SU-DHL-6 (cell line): Measurements from ENCODE around the gene AQP6.

ENCODE experiments used
- H2AFZ ChIP-seq: fragments of 200-600 bp; sonication (generic); 2 replicates; pipeline ENCODE4 v1.6.1; 2014; ENCODE audit warnings: low read depth, mild to moderate bottlenecking, moderate library complexity, mixed read lengths, antibody characterized with exemption, low read length; ENCODE audit not compliant: severe bottlenecking
- H3F3A ChIP-seq: fragments of 200-600 bp; shearing (Covaris generic); 2 replicates; pipeline ENCODE4 v1.6.0; 2016; ENCODE audit warnings: antibody characterized with exemption, mild to moderate bottlenecking; ENCODE audit not compliant: insufficient read depth
- H3K27ac ChIP-seq: fragments of 200-600 bp; sonication (generic); 2 replicates; pipeline ENCODE4 v1.5.1; 2016; ENCODE audit warnings: low read depth, mild to moderate bottlenecking, low read length, moderate library complexity, mixed read lengths
- H3K27me3 ChIP-seq: fragments of 200-600 bp; sonication (generic), shearing (Covaris generic); 2 replicates; pipeline ENCODE4 v1.6.0; 2014; ENCODE audit warnings: mild to moderate bottlenecking, low read length
- H3K36me3 ChIP-seq: fragments of 200-600 bp; sonication (generic); 2 replicates; pipeline ENCODE4 v1.6.1; 2014; ENCODE audit warnings: mild to moderate bottlenecking, low read length, mixed read lengths
- H3K4me2 ChIP-seq: fragments of 300-600, 200-600 bp; shearing (Covaris generic), sonication (generic); 2 replicates; pipeline ENCODE4 v1.6.0; 2014; ENCODE audit warnings: low read length, low read depth, mild to moderate bottlenecking; ENCODE audit not compliant: poor library complexity, severe bottlenecking
- H3K4me3 ChIP-seq: fragments of 200-600 bp; sonication (generic); 2 replicates; pipeline ENCODE4 v1.5.1; 2014; ENCODE audit warnings: antibody characterized with exemption, low read length, mild to moderate bottlenecking, mixed read lengths; ENCODE audit not compliant: insufficient read depth, poor library complexity, severe bottlenecking
- H3K79me2 ChIP-seq: fragments of 200-600 bp; sonication (generic); 2 replicates; pipeline ENCODE4 v1.6.1; 2014; ENCODE audit warnings: mild to moderate bottlenecking, low read length, moderate library complexity; ENCODE audit not compliant: insufficient read depth
- H3K9ac ChIP-seq: fragments of 200-600 bp; sonication (generic); 2 replicates; pipeline ENCODE4 v1.7.0; 2014; ENCODE audit warnings: mild to moderate bottlenecking, low read length
- H3K9me2 ChIP-seq: fragments of 200-600 bp; sonication (generic); replicated peaks from 2 replicates; pipeline ENCODE4 v1.6.1; 2014; ENCODE audit warnings: low read length; ENCODE audit not compliant: insufficient read depth
- H3K9me3 ChIP-seq: fragments of 200-600 bp; sonication (generic); 2 replicates; pipeline ENCODE4 v1.6.1; 2014; ENCODE audit warnings: low read length, mixed read lengths; ENCODE audit not compliant: insufficient read depth
- H4K20me1 ChIP-seq: fragments of 200-600 bp; sonication (generic); 2 replicates; pipeline ENCODE4 v1.6.1; 2014; ENCODE audit warnings: low read depth, mild to moderate bottlenecking, antibody characterized with exemption, low read length, moderate library complexity, mixed read lengths
- CTCF ChIP-seq: fragments of 200-600 bp; sonication (generic); IDR thresholded peaks from one replicate; pipeline ENCODE4 v1.5.1; 2017; ENCODE audit warnings: antibody characterized with exemption, mild to moderate bottlenecking, low read length, moderate library complexity; ENCODE audit not compliant: insufficient read depth, poor library complexity, severe bottlenecking
- EZH2phosphoT487 ChIP-seq: fragments of 200-600 bp; sonication (generic), shearing (Covaris generic); conservative IDR thresholded peaks from 2 replicates; pipeline ENCODE4 v1.6.1; 2018; ENCODE audit warnings: mild to moderate bottlenecking, antibody characterized with exemption, low read length, moderate library complexity, mixed read lengths

Gene AQP6

GRCh38 chr12:50006280-50006679, 33.5 kb downstream of the AQP6 start:
- no peak overlapping the region for H3K9ac ChIP-seq
- H4K20me1 ChIP-seq: no peaks in the 10 kb centered on the region
- no peak overlapping the region for H2AFZ ChIP-seq
- no peak overlapping the region for H3K4me3 ChIP-seq
- no peaks in the 10 kb centered on the region for H3K27me3 ChIP-seq
- no peaks in the 10 kb centered on the region for H3K9me3 ChIP-seq
- no peaks in the 10 kb centered on the region for H3K9me2 ChIP-seq
- no peak overlapping the region for H3K4me2 ChIP-seq
- H3K36me3 ChIP-seq: peaks cover 53% of the 10 kb centered on the region; the same call in 1 of the 2 replicates
- H3K79me2 ChIP-seq: peaks cover 25% of the 10 kb centered on the region
- no peak overlapping the region for H3K27ac ChIP-seq
- no peak for TF ChIP-seq CTCF
- TF ChIP-seq EZH2phosphoT487: no peak
- H3F3A ChIP-seq: no peaks in the 10 kb centered on the region

GRCh38 chr12:50006754-50007442, 34.2 kb downstream of the AQP6 start:
- no peak overlapping the region for H3K9ac ChIP-seq
- H4K20me1 ChIP-seq: no peaks in the 10 kb centered on the region
- H3K27me3 ChIP-seq: no peaks in the 10 kb centered on the region
- H3K79me2 ChIP-seq: peaks cover 25% of the 10 kb centered on the region
- no peak overlapping the region for H3K27ac ChIP-seq
- no peaks in the 10 kb centered on the region for H3K9me2 ChIP-seq
- H3K4me2 ChIP-seq: no peak overlapping the region
- H2AFZ ChIP-seq: no peak overlapping the region
- no peaks in the 10 kb centered on the region for H3K9me3 ChIP-seq
- no peak overlapping the region for H3K4me3 ChIP-seq
- no peaks in the 10 kb centered on the region for H3F3A ChIP-seq
- TF ChIP-seq EZH2phosphoT487: no peak
- H3K36me3 ChIP-seq: peaks cover 51% of the 10 kb centered on the region; the same call in 1 of the 2 replicates

- H3K9me2 ChIP-seq: no peaks in the 10 kb centered on the region
- H4K20me1 ChIP-seq: peaks cover 5% of the 10 kb centered on the region; the same call in 1 of the 2 replicates
- H3K27me3 ChIP-seq: no peaks in the 10 kb centered on the region
- H3F3A ChIP-seq: no peaks in the 10 kb centered on the region
- no peak overlapping the region for H3K9ac ChIP-seq
- no peak overlapping the region for H3K4me2 ChIP-seq
- H3K27ac ChIP-seq: no peak overlapping the region
- peaks cover 34% of the 10 kb centered on the region; the same call in 1 of the 2 replicates for H3K36me3 ChIP-seq
- no peaks in the 10 kb centered on the region for H3K9me3 ChIP-seq
- TF ChIP-seq CTCF (no peak), EZH2phosphoT487 (no peak)
- H2AFZ ChIP-seq: no peak overlapping the region
- H3K4me3 ChIP-seq: no peak overlapping the region
- H3K79me2 ChIP-seq: peaks cover 68% of the 10 kb centered on the region
Measured at GRCh38 chr12:50013361-50014147, 40.8 kb downstream of the AQP6 start.
